IgD-negative memory B cell (primary cell): ENCODE data around the gene CRB1. TPM values are rescaled to one million over a fixed set of nuclear protein-coding genes. Genes with fewer than 3 reads are reported as not detected.

Experiments
- H3K27ac Mint-ChIP-seq, 3 donors: one replicate each; pipeline ENCODE4 v1.8.0; 2020 to 2022; ENCODE audit warnings: mild to moderate bottlenecking in 3 of 3, mixed read lengths in 3 of 3, moderate library complexity in 1 of 3
- H3K27me3 Mint-ChIP-seq: one replicate; pipeline ENCODE4 v1.8.0; 2021; ENCODE audit warnings: mixed read lengths
- H3K36me3 Mint-ChIP-seq: one replicate; pipeline ENCODE4 v1.8.0; 2020; ENCODE audit warnings: mild to moderate bottlenecking, mixed read lengths
- H3K4me1 Mint-ChIP-seq, 3 donors: one replicate each; pipeline ENCODE4 v1.8.0; 2020 to 2022; ENCODE audit warnings: mixed read lengths in 3 of 3, mild to moderate bottlenecking in 1 of 3
- H3K4me3 Mint-ChIP-seq, 4 donors: one replicate each; pipeline ENCODE4 v1.8.0; 2020 to 2022; ENCODE audit warnings: mild to moderate bottlenecking in 4 of 4, mixed read lengths in 4 of 4, moderate library complexity in 3 of 4
- H3K9me3 Mint-ChIP-seq, 3 donors: one replicate each; pipeline ENCODE4 v1.8.0; 2020 to 2021; ENCODE audit warnings: mixed read lengths in 3 of 3, mild to moderate bottlenecking in 1 of 3
- polyA plus RNA-seq: library from polyadenylated mRNA; unstranded; fragments of 300-500 nt; fragmentation: Illumina TruSeq; gene quantifications from one replicate; pipeline ENCODE4 v1.2.3, GENCODE V29; 2021

The CRB1 gene
- not detected for polyA plus RNA-seq

GRCh38 chr1:197268012-197268411 lies at the start of gene CRB1:
CRB1 (plus strand) TSS chr1:197268252; CDS start chr1:197268413, 161 bp downstream.
- no peak within 1 kb of the TSS for H3K27ac Mint-ChIP-seq
- no peak within 1 kb of the TSS for H3K4me3 Mint-ChIP-seq
- H3K4me1 Mint-ChIP-seq, result peaks cover 0 to 2% (median 0%) of the 10 kb centered on the region in 3 donors
- peaks cover 2% of the 10 kb centered on the region for H3K27me3 Mint-ChIP-seq
- H3K36me3 Mint-ChIP-seq, result no peaks in the 10 kb centered on the region
- peaks cover 0 to 2% (median 0%) of the 10 kb centered on the region in 3 donors for H3K9me3 Mint-ChIP-seq

DNA sequence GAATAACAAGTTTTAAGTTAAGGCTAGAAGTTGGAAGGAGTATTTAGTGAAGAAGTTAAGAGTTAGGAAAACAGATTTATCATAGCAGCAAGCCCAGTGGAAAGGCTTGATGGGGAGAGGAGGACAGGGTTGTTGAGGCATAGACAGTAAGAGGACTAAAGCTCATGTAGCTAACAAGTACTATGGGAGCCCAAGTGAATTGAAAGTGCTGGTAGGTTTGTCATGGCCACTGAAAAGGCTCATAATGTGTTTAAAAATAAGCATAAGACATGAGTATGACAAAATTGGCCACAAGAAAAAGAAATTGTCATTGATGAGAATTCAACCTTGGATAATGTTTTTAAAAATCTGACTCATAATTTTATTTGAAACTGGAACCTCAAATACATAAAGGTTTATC lies 49.2 kb upstream of the CRB1 start:
- Mint-ChIP-seq H3K4me1 (no peaks in the 10 kb centered on the region), H3K36me3 (peaks cover 3% of the 10 kb centered on the region), H3K27ac (no peak overlapping the region), H3K4me3 (no peak overlapping the region), H3K9me3 (peaks cover 2 to 7% (median 5%) of the 10 kb centered on the region in 3 donors), H3K27me3 (no peaks in the 10 kb centered on the region)

DNA sequence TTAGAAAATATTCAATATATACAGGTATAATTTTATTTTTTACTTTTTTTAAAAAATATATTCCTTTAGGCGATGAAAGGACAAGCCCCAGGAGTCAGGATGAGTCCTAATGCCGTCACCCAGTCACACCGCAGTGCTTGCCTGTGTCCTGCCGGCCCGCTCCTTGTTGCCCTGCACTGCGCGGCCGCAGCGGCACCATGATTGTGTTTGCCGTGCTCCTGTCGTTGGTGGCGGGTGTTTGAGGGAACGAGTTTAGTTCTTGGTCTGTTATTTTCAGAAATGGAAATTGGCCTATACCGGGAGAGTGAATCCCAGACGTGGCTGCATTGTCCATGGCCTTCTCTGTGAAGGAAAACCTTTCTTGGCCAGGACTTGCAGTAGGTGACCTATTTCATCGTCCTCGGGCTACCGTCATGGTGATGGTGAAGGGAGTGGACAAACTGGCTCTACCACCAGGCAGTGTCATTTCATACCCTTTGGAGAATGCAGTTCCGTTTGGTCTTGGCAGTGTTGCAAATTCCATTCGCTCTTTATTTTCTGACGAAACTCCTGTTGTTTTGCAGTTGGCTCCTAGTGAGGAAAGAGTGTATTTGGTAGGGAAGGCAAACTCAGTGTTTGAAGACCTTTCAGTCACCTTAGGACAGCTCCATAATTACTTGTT lies 45.9 kb upstream of the CRB1 start:
- H3K4me1 Mint-ChIP-seq, result no peaks in the 10 kb centered on the region
- peaks cover 2% of the 10 kb centered on the region for H3K27me3 Mint-ChIP-seq
- no peak overlapping the region for H3K4me3 Mint-ChIP-seq
- peaks cover 0 to 2% (median 0%) of the 10 kb centered on the region in 3 donors for H3K9me3 Mint-ChIP-seq
- no peak overlapping the region for H3K27ac Mint-ChIP-seq
- peaks cover 3% of the 10 kb centered on the region for H3K36me3 Mint-ChIP-seq

DNA sequence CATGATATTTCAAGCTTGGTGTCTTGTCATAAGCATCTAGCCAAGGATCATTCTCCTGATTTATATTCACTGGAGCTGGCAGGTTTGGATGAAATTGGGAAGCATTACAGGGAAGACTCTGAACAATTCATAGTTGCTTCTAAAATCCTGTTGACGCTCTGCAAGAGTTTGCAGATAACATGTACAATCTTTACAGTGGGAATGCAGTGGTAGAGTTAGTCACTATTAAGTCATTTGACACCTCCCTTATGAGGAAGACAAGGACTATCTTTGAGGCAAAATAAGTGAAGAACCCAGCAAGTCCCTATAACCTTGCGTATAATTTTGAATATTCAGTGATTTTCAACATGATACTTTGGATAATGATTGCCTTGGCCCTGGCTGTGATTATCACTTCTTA lies 45.3 kb upstream of the CRB1 start:
- H3K4me1 Mint-ChIP-seq, result no peaks in the 10 kb centered on the region
- H3K9me3 Mint-ChIP-seq, result no peaks in the 10 kb centered on the region
- H3K36me3 Mint-ChIP-seq, result peaks cover 5% of the 10 kb centered on the region
- no peak overlapping the region for H3K27ac Mint-ChIP-seq
- peaks cover 2% of the 10 kb centered on the region for H3K27me3 Mint-ChIP-seq
- H3K4me3 Mint-ChIP-seq, result no peak overlapping the region

- no peaks in the 10 kb centered on the region for H3K9me3 Mint-ChIP-seq
- H3K36me3 Mint-ChIP-seq, result peaks cover 5% of the 10 kb centered on the region
- peaks cover 2% of the 10 kb centered on the region for H3K27me3 Mint-ChIP-seq
- H3K4me1 Mint-ChIP-seq, result no peaks in the 10 kb centered on the region
- no peak overlapping the region for H3K4me3 Mint-ChIP-seq
- no peak overlapping the region for H3K27ac Mint-ChIP-seq
Measured at GRCh38 chr1:197224160-197224559, 43.9 kb upstream of the CRB1 start.

DNA sequence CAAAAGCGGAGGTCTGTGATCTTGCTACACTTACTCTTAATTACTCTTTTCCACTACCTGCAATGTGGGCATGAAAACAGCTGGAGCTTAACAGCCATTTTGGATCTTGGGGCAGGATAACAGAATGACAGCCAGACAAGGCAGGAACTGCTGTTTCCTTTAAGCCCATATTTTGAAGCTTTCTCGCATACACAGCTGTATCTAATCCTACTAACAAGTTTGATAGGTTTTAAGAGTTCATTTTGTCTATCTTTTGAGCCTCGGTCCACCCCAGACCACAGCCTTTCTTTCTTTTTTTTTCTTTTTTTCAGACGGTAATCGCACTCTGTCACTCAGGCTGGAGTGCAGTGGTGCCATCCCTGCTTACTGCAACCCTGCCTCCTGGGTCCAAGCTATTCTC lies 42.4 kb upstream of the CRB1 start:
- H3K9me3 Mint-ChIP-seq, result no peaks in the 10 kb centered on the region
- H3K27ac Mint-ChIP-seq, result no peak overlapping the region
- H3K4me3 Mint-ChIP-seq, result no peak overlapping the region
- H3K27me3 Mint-ChIP-seq, result peaks cover 2% of the 10 kb centered on the region
- no peaks in the 10 kb centered on the region for H3K4me1 Mint-ChIP-seq
- H3K36me3 Mint-ChIP-seq, result peaks cover 5% of the 10 kb centered on the region

DNA sequence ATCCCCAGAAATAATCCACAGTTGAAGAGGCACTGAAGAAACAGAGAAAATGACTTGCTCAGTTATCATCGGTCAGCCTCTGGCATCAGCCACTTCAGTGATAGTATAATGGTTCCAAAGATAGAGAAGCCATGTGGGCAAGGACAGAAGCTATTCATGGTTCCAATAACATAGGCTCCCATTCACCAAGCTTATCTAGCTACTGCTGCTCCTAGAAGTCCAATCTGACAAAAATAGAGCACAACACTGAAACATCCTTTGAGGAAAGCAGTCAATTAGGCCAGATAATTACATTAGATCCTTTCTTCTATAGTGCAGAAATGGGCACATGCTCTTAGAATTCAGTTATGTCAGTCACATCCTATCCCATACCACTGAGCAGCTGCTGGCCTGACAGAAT lies 33.5 kb upstream of the CRB1 start:
- H3K4me3 Mint-ChIP-seq, result no peak overlapping the region
- H3K27me3 Mint-ChIP-seq, result no peaks in the 10 kb centered on the region
- no peaks in the 10 kb centered on the region for H3K9me3 Mint-ChIP-seq
- H3K27ac Mint-ChIP-seq, result no peak overlapping the region
- H3K36me3 Mint-ChIP-seq, result peaks cover 2% of the 10 kb centered on the region
- no peaks in the 10 kb centered on the region for H3K4me1 Mint-ChIP-seq

DNA sequence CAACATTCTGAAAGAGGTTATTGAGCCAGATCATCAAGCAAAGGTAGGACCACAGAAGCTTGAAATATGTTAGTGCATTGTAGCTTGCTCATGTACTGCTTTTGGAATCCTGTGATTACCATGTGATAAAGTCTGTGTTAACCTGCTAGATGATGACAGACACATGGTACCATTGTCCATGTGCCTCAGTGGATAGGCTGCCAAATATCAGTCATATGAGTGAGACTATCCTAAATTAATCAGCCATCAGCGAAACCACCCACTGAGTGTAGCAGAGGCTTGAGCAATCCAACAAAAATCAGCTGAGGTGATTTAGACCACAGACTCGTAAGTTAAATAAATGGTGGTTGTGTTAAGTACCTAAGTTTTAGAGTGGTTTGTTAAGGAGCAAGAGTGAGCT lies 32.7 kb upstream of the CRB1 start:
- H3K27me3 Mint-ChIP-seq, result peaks cover 3% of the 10 kb centered on the region
- H3K27ac Mint-ChIP-seq, result no peak overlapping the region
- H3K4me3 Mint-ChIP-seq, result no peak overlapping the region
- H3K36me3 Mint-ChIP-seq, result peaks cover 2% of the 10 kb centered on the region
- no peaks in the 10 kb centered on the region for H3K4me1 Mint-ChIP-seq
- H3K9me3 Mint-ChIP-seq, result no peaks in the 10 kb centered on the region

- no peak overlapping the region for H3K4me3 Mint-ChIP-seq
- peaks cover 0 to 3% (median 0%) of the 10 kb centered on the region in 3 donors for H3K4me1 Mint-ChIP-seq
- no peak overlapping the region for H3K27ac Mint-ChIP-seq
- H3K27me3 Mint-ChIP-seq, result peaks cover 6% of the 10 kb centered on the region
- H3K36me3 Mint-ChIP-seq, result peaks cover 2% of the 10 kb centered on the region
- no peaks in the 10 kb centered on the region for H3K9me3 Mint-ChIP-seq
Measured at GRCh38 chr1:197247465-197247864, 20.6 kb upstream of the CRB1 start.

DNA sequence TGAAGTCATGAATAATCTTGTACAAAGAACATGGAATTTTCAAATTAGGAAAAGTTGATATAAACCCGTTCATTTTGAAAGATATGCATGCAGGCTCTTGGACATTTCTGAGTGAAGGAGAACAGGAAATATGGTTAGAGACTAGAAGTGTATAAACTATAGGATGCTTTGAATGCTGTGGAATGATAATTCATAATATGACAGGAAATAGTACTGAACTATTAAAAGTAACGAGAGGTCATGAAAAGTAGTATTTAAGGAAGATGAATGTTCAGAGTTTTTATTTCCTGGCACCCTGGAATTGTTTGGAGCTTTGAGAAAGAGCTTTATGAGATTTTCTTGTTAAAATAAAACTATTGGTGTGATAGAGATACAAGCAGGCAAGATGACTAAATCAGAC lies 18.7 kb upstream of the CRB1 start:
- Mint-ChIP-seq H3K9me3 (no peaks in the 10 kb centered on the region), H3K4me1 (no peaks in the 10 kb centered on the region), H3K27ac (no peak overlapping the region), H3K4me3 (no peak overlapping the region), H3K27me3 (peaks cover 6% of the 10 kb centered on the region), H3K36me3 (peaks cover 2% of the 10 kb centered on the region)

DNA sequence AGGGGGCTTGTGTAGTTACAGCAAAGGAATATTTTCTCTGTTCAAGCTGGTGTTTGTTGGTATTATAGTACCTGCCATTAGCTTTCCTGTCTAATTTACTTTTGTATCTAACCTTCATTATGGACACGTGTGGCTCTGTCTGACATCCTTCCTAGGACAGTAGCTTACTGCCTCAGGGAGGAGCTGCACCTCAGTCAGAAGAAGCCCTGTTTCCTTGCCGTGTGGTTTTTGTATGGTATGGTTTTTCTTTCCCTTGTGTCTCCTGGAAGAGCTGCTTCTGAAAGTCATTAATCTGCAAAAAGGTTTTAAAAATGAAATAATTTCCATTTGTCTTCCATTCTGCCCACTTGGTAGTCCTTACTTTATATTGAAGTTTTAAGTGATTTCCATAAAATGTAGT lies 17.4 kb upstream of the CRB1 start:
- Mint-ChIP-seq H3K36me3 (peaks cover 2% of the 10 kb centered on the region), H3K27ac (no peak overlapping the region), H3K4me3 (no peak overlapping the region), H3K27me3 (peaks cover 3% of the 10 kb centered on the region), H3K4me1 (no peaks in the 10 kb centered on the region), H3K9me3 (no peaks in the 10 kb centered on the region)

- Mint-ChIP-seq H3K9me3 (no peaks in the 10 kb centered on the region), H3K27me3 (peaks cover 1% of the 10 kb centered on the region), H3K4me1 (no peaks in the 10 kb centered on the region), H3K4me3 (no peak overlapping the region), H3K27ac (no peak overlapping the region), H3K36me3 (peaks cover 2% of the 10 kb centered on the region)
Measured at GRCh38 chr1:197252973-197253372, 15.1 kb upstream of the CRB1 start.

DNA sequence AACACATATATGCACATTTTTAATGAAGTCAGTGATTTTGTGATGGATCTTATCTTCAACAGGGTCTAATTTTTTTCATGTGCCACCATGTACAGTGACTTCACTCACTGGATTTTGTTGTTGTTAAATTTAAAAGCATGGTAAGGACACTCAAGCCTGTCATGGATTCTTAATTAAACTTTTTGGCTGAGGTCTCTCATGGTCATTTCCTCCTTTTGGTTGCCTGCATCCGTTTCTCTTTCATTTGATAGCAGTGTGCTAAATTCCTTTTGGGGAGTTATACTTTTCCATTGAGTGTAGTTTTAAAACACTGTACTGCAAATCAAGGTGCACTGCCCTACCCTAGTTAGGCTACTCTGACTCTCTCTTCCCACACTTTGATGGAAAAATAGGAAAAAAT lies 13.2 kb upstream of the CRB1 start:
- peaks cover 2% of the 10 kb centered on the region for H3K36me3 Mint-ChIP-seq
- H3K9me3 Mint-ChIP-seq, result peaks cover 0 to 1% (median 0%) of the 10 kb centered on the region in 3 donors
- H3K27ac Mint-ChIP-seq, result no peak overlapping the region
- H3K27me3 Mint-ChIP-seq, result peaks cover 1% of the 10 kb centered on the region
- no peak overlapping the region for H3K4me3 Mint-ChIP-seq
- H3K4me1 Mint-ChIP-seq, result no peaks in the 10 kb centered on the region

GRCh38 chr1:197264936-197265567 lies 3.0 kb upstream of the CRB1 start:
- H3K9me3 Mint-ChIP-seq, result peaks cover 0 to 2% (median 0%) of the 10 kb centered on the region in 3 donors
- no peak overlapping the region for H3K4me3 Mint-ChIP-seq
- peaks cover 0 to 2% (median 0%) of the 10 kb centered on the region in 3 donors for H3K4me1 Mint-ChIP-seq
- peaks cover 2% of the 10 kb centered on the region for H3K27me3 Mint-ChIP-seq
- no peak overlapping the region for H3K27ac Mint-ChIP-seq
- H3K36me3 Mint-ChIP-seq, result no peaks in the 10 kb centered on the region

DNA sequence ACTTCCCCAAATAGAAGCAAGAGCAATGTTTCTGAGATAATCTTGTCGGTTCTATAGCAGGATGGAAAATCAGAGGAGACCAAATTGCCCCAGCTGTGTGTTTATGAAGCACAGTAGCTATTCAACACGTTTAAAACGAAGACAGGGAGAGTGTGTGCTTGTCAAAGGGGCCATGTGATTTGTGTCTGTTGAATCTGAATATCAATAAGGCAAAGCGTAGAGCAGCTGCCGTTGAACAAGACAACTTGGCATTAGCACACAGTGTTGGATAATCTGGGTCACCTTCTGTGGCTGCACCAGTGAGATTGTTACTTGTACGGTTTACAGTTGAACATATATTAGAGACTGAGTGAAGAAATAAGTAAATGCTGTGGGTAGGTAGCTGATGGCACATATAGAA lies 1.0 kb downstream of the CRB1 start:
- peaks cover 2% of the 10 kb centered on the region for H3K27me3 Mint-ChIP-seq
- no peaks in the 10 kb centered on the region for H3K36me3 Mint-ChIP-seq
- H3K27ac Mint-ChIP-seq, result no peak overlapping the region
- H3K9me3 Mint-ChIP-seq, result peaks cover 0 to 1% (median 0%) of the 10 kb centered on the region in 3 donors
- no peak overlapping the region for H3K4me3 Mint-ChIP-seq
- H3K4me1 Mint-ChIP-seq, result peaks cover 0 to 2% (median 0%) of the 10 kb centered on the region in 3 donors

- H3K4me3 Mint-ChIP-seq, result no peak overlapping the region
- H3K9me3 Mint-ChIP-seq, result no peaks in the 10 kb centered on the region
- H3K36me3 Mint-ChIP-seq, result no peaks in the 10 kb centered on the region
- no peaks in the 10 kb centered on the region for H3K27me3 Mint-ChIP-seq
- H3K27ac Mint-ChIP-seq, result no peak overlapping the region
- peaks cover 0 to 2% (median 0%) of the 10 kb centered on the region in 3 donors for H3K4me1 Mint-ChIP-seq
Measured at GRCh38 chr1:197272791-197273190, 4.7 kb downstream of the CRB1 start.
